DND-41 (cell line): ENCODE results near the gene TUBG1.
A peak's percentile ranks its signal among the peaks of the same experiment; 100 is the strongest.

Experiments used
- ATAC-seq: fragments of 200-7000 bp; cut with Tn5 transposase; 3 replicates; pipeline ENCODE4 v1.9.1; 2021; ENCODE audit warnings: low read depth; ENCODE audit not compliant: insufficient read depth
- DNase-seq: peaks from one replicate; pipeline ENCODE4 v3.0.0-alpha.2; 2020
- H2AFZ ChIP-seq: 2 replicates; pipeline ENCODE4 v1.6.0; 2012; ENCODE audit warnings: low read depth, low read length
- H3K27ac ChIP-seq: 2 replicates; pipeline ENCODE4 v1.5.1; 2012; ENCODE audit warnings: low read length, inconsistent platforms
- H3K27me3 ChIP-seq: fragments of 200-600 bp; sonication (generic); 2 replicates; pipeline ENCODE4 v1.6.0; 2012; ENCODE audit warnings: low read length, mild to moderate bottlenecking, inconsistent platforms; ENCODE audit not compliant: insufficient read depth, poor library complexity
- H3K36me3 ChIP-seq: 2 replicates; pipeline ENCODE4 v1.5.1; 2012; ENCODE audit warnings: low read length, inconsistent platforms; ENCODE audit not compliant: insufficient read depth
- H3K4me1 ChIP-seq: 2 replicates; pipeline ENCODE4 v1.5.1; 2012; ENCODE audit warnings: mild to moderate bottlenecking, low read length; ENCODE audit not compliant: insufficient read depth
- H3K4me2 ChIP-seq: 2 replicates; pipeline ENCODE4 v1.6.0; 2012; ENCODE audit warnings: mild to moderate bottlenecking, moderate library complexity, low read length, inconsistent platforms; ENCODE audit not compliant: insufficient read depth
- H3K4me3 ChIP-seq, 2 experiments: fragments of 200-600 bp in 1 of 2; shearing (Covaris generic) in 1 of 2; 2 replicates each; pipeline ENCODE4 v1.5.1; 2012 to 2016; ENCODE audit warnings: inconsistent platforms in 2 of 2, low read length in 2 of 2, mild to moderate bottlenecking in 2 of 2, low read depth in 1 of 2, moderate library complexity in 1 of 2
- H3K79me2 ChIP-seq: 2 replicates; pipeline ENCODE4 v1.6.0; 2012; ENCODE audit warnings: low read length, inconsistent platforms; ENCODE audit not compliant: insufficient read depth
- H3K9ac ChIP-seq: 2 replicates; pipeline ENCODE4 v1.6.0; 2012; ENCODE audit warnings: low read depth, mild to moderate bottlenecking, inconsistent platforms, low read length, moderate library complexity
- H3K9me3 ChIP-seq: 2 replicates; pipeline ENCODE4 v1.5.1; 2012; ENCODE audit warnings: low read length, moderate library complexity, mild to moderate bottlenecking, inconsistent platforms; ENCODE audit not compliant: insufficient read depth, severe bottlenecking
- H4K20me1 ChIP-seq: 2 replicates; pipeline ENCODE4 v1.6.0; 2012; ENCODE audit warnings: low read length; ENCODE audit not compliant: insufficient read depth
- CTCF ChIP-seq: IDR thresholded peaks from 2 replicates; pipeline ENCODE4 v1.5.1; 2012; ENCODE audit warnings: borderline replicate concordance, low read length, moderate library complexity, mild to moderate bottlenecking; ENCODE audit not compliant: poor library complexity, severe bottlenecking; ENCODE audit errors: extremely low read depth
- EZH2 ChIP-seq: IDR thresholded peaks from 3 replicates; pipeline ENCODE4 v1.6.1; 2012; ENCODE audit warnings: borderline replicate concordance, low read depth, mild to moderate bottlenecking, moderate library complexity, low read length, inconsistent platforms; ENCODE audit not compliant: severe bottlenecking

TUBG1 gene

DNA sequence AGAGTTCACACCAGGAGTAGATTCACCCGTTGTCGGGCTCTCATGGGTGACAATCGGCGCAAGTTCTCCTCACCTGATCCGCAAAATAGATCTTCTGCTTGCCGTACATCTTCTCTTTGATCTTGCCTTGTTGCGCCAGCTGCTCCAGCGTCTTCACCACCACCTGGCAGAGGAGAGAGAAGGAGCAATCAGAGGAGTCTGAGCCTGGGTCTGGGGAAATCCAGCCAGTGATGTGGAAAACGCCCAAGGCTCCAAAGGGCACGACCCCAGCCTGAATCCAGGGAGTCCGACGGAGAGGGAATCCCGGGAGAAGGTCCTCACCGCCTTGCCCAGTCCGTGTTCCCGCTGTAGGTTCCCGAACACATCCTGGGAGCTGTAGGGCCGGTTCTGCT lies 32.3 kb upstream of the TUBG1 start:
- Histone ChIP-seq H3K4me2 (peak overlapping the region; percentile 74), H3K36me3 (peaks cover 67% of the 10 kb centered on the region), H3K4me1 (peaks cover 57% of the 10 kb centered on the region), H2AFZ (peak overlapping the region; percentile 95), H3K9me3 (no peaks in the 10 kb centered on the region), H3K79me2 (peaks cover 70% of the 10 kb centered on the region), H3K27me3 (no peaks in the 10 kb centered on the region), H3K27ac (peak overlapping the region; percentile 81), H3K4me3 (peak overlapping the region; percentile 89 to 92), H3K9ac (peak overlapping the region; percentile 76), H4K20me1 (peaks cover 9% of the 10 kb centered on the region; the same call in 1 of the 2 replicates)
- ATAC-seq = peak; percentile 43
- TF ChIP-seq CTCF = no peak
- no peak for TF ChIP-seq EZH2
- peak; percentile 57 for DNase-seq

DNA sequence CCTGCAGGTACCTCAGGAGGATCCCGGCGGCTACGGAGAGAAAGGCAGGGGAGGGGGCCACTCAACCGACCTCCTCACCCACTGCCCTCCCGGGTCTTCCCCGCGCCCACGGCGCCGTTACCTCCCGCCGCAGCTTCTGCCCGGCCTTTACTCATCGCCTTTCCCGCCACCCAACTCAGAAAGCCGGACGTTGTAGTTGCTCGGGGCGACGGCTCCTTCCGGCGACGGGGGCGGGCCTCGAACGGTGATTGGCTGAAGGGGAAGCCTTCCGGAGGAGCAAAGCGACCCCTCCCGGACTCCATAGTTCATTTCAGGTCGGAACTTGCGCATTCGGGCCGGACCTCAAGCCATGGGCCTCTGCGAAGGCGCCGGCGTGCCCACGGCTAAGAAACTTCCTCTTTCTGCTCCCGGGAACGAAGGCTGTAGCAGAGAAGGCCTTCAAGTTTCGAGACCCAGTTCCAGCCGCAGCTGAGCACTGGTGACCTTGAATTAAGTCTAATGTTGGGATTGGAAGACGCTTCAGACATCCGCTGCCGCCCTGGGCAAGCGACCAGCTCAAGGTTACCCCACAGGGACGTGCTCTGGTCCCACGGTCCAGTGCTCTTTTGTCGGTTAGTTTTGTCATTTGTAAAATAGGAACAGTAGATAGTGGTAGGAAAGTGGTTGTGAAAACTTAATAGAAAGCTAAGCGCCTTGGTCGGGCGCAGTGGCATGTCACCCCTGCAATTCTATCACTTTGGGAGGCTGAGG lies 31.8 kb upstream of the TUBG1 start, which contains the start of gene PSMC3IP:
Gene PSMC3IP (minus strand): TSS at position 198 of the 750 bp plus-strand sequence. CDS start 43 bp downstream, at position 155.
- Histone ChIP-seq H3K79me2 (peaks cover 65% of the 10 kb centered on the region), H3K9ac (peak within 1 kb of the TSS; percentile 76), H3K4me1 (peaks cover 57% of the 10 kb centered on the region), H3K4me2 (peak within 1 kb of the TSS; percentile 74), H3K4me3 (peak within 1 kb of the TSS; percentile 89 to 92), H3K36me3 (peaks cover 67% of the 10 kb centered on the region), H3K9me3 (no peaks in the 10 kb centered on the region), H4K20me1 (peaks cover 7% of the 10 kb centered on the region; the same call in 1 of the 2 replicates), H2AFZ (peak within 1 kb of the TSS; percentile 95), H3K27ac (peak within 1 kb of the TSS; percentile 87), H3K27me3 (no peaks in the 10 kb centered on the region)
- DNase-seq (peak; percentile 94), ATAC-seq (peak; percentile 88)
- TF ChIP-seq EZH2 (no peak), CTCF (peak; percentile 60)

GRCh38 chr17:42578282-42578869 lies 31.1 kb upstream of the TUBG1 start:
- H2AFZ ChIP-seq = peak overlapping the region; percentile 95
- H3K27me3 ChIP-seq = no peaks in the 10 kb centered on the region
- no peaks in the 10 kb centered on the region for H3K9me3 ChIP-seq
- H3K4me3 ChIP-seq = peak overlapping the region; percentile 89 to 92
- H3K79me2 ChIP-seq = peaks cover 59% of the 10 kb centered on the region
- H3K9ac ChIP-seq = peak overlapping the region; percentile 76
- peak; percentile 94 for TF ChIP-seq CTCF
- TF ChIP-seq EZH2 = no peak
- H3K36me3 ChIP-seq = peaks cover 67% of the 10 kb centered on the region
- ATAC-seq (peak; percentile 75), DNase-seq (peak; percentile 90)
- H3K4me1 ChIP-seq = peaks cover 50% of the 10 kb centered on the region
- H4K20me1 ChIP-seq = peaks cover under 1% of the 10 kb centered on the region; the same call in 1 of the 2 replicates
- H3K4me2 ChIP-seq = peak overlapping the region; percentile 74
- H3K27ac ChIP-seq = peak overlapping the region; percentile 87
